ENCODE results near the gene B3GNT7.

GRCh38 chr2:231433990-231434389 lies 38.5 kb downstream of the B3GNT7 start:
- TF ChIP-seq CTCF (conservative IDR thresholded peaks at IDR 0.05; ENCODE audit: low read length) (no peak), EZH2phosphoT487 (IDR thresholded peaks at IDR 0.05; ENCODE audit: borderline replicate concordance, low read depth, low read length) (no peak)
